HFF-Myc (cell line): ENCODE data around the gene YIF1A.

Source experiments
- DNase-seq: peaks from one replicate; pipeline ENCODE4 v3.0.0-alpha.2; 2011; ENCODE audit warnings: low read depth; ENCODE audit errors: extremely low read depth
- H3K4me3 ChIP-seq: replicated peaks from 2 replicates; pipeline ENCODE4 v1.5.1; 2011; ENCODE audit warnings: low read depth, mild to moderate bottlenecking, control low read depth, low read length
- CTCF ChIP-seq: IDR thresholded peaks from 2 replicates; pipeline ENCODE4 v1.5.1; 2012; ENCODE audit warnings: mild to moderate bottlenecking, low read depth, low read length, control low read depth; ENCODE audit errors: missing control alignments

The YIF1A gene

GRCh38 chr11:66328302-66329144, 39.6 kb upstream of the YIF1A start:
- TF ChIP-seq CTCF: peak; percentile 92
- H3K4me3 ChIP-seq: no peak overlapping the region
- no peak for DNase-seq

DNA sequence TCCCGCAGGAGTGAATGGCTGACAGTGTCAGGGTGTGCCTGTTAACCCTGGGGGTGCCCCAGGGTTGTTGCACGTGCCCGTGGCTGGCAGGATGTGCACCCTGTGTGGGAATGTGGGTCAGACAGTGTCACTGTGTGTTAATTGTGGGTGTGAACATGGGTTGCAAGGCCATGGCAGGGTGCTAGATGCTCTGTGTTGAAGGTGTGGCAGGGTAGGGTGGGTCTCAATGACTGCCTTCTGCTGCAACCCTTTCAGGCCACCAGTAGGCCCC, 39.0 kb upstream of the YIF1A start:
- no peak for TF ChIP-seq CTCF
- no peak for DNase-seq
- no peak overlapping the region for H3K4me3 ChIP-seq

GRCh38 chr11:66327171-66328030, 38.5 kb upstream of the YIF1A start:
- TF ChIP-seq CTCF: no peak
- H3K4me3 ChIP-seq: no peak overlapping the region
- DNase-seq: no peak

DNA sequence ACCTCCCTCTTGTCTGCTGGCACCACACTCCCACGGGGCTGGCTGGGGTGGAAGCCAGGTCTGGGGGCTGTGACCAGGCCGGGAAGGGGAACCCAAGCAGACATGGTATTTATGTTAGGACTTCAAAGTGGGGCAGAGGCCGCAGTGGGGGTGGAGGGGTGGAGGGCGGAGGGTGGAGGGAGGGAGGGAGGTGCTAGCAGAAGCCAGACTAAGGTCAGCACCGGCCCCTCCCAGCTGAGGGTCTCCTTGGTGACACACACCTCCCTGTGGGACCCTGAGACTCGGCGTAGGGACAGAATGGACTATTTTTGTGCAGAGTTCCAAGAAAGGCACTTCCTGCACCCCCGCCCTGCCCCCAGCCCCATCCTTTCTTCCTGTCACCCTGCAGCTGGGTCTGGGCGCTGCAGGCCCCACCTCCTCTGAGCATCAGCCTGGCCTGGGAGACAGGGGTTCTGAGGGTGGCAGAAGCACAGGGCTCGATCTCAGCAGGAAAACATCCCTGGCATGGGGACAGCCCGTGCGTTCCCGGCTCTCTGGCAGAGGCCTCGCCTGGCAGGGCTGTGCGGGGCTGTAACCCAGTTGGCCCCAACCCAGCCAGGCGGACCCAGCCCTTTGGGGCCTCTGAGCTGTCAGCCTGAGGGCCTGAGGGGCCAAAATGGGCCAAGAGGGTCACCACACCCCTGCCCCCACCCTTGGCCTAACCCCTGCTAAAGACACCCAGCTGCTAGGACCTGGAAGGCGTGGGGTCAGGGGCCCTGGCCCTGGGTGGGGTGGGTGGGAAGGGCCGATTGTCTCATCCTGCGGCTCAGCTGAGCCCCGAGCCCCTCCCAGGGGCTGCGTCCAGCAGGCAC, 37.5 kb upstream of the YIF1A start:
- no peak for DNase-seq
- no peak overlapping the region for H3K4me3 ChIP-seq
- TF ChIP-seq CTCF: no peak

- no peak overlapping the region for H3K4me3 ChIP-seq
- DNase-seq: no peak
- TF ChIP-seq CTCF: no peak
Measured at GRCh38 chr11:66325263-66325671, 36.3 kb upstream of the YIF1A start.

DNA sequence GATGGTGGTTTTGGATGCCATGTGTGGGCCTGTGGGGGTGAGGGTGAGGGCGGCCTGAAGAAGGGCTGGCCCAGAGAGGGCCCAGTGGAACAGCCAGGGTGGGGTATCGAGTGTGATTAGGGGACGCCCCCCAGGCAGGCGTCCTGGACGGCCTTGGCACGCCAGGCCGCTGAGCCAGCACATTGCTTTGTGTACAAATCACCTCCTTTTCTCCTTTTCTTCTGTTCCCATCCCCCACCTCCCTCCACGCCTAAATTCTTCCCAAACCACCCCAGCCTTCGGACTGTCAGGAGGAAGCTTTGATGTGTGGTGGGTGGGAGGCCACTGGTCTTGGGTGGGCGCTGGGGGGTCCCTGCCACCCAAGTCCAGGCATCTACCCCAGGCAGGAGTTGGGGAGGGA, 35.7 kb upstream of the YIF1A start:
- DNase-seq: no peak
- no peak for TF ChIP-seq CTCF
- H3K4me3 ChIP-seq: no peak overlapping the region
